Measurements from ENCODE around the gene LAMA4.

LAMA4 gene

DNA sequence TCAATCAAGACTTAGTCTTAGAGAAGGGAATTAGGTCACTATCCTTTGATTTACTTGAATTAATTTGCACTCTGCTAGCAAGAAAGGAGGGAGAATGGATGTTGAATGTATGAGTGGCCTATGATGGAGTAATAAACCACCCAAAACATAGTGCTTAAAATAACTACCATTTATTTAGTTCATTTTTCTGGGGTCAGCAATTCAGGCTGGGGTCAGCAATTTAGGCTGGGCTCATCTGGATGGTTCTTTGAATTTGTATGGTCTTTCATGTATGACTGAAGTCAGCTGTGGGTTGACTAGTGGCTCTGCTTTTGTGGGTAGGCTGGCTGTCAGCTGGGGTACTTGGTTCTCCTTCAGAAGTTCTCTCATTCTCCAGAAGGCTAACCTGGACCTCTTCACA lies 21.0 kb upstream of the LAMA4 start:
- no peak for DNase-seq

- DNase-seq: no peak
Measured at GRCh38 chr6:112274774-112275173, 20.4 kb upstream of the LAMA4 start.

DNA sequence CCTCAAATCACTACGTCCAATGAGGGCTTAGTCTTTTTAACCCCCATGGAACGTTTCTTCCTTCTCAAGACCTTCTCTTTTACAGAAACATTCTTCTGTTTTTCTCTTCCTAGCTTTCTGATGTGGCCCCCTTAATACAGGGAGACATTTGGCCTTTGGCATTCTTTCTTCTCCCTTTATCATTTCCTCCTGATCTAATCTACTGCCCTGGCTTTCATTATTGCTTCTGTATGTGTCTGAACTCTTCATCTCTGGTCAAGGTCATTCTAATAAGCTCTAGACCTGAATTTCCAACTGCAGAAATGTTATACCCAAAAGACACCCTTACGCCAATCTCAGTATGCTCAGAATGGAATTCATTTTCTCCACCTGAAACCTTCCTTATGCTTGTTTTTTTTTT lies 18.4 kb upstream of the LAMA4 start:
- no peak for DNase-seq

DNA sequence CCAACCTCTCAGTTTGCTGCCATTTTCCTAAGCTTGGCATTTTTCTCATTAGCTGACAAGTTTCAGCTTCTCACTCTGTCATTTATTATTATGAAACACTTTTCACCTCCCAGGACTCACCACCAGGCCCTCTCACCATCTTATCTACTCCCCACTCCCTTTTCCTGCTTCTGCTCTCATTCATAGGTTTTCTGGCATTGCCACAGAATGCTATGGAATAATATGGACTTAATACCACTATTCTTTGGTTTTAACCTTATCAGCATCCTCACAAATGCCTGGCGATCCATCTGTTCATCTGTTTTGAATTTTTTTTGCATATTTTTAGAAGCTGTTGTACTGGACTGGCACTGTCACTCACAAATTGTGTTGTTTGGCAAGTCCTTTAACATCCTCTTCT lies 16.4 kb upstream of the LAMA4 start:
- no peak for DNase-seq

DNA sequence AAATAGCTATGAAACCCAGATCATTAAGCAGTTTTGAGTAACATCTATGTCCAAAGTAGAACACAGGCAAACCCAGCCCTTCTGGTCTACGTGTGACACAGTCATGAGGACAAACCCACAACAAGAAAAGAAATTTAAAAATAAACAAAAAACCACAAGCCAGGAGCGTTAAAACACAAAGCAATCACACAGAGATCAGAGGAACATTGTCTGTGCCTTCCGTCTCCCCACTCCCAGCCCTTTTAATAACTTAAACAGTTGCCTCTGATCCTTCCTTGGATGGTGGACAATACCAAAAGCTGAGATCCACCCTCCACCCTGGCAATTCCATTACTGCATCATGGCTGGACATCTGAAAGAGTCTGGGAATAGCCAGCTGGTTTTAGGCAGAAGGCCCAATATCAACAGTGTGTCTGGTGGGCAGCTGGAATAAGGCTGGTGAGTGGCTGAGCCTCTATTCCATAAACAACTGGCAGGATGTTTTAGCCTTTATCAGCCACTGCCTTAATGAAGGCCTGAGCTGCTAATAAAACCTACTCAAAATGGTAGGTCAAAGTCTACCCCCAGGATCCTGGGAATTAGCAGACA lies 15.7 kb upstream of the LAMA4 start:
- DNase-seq: no peak

DNA sequence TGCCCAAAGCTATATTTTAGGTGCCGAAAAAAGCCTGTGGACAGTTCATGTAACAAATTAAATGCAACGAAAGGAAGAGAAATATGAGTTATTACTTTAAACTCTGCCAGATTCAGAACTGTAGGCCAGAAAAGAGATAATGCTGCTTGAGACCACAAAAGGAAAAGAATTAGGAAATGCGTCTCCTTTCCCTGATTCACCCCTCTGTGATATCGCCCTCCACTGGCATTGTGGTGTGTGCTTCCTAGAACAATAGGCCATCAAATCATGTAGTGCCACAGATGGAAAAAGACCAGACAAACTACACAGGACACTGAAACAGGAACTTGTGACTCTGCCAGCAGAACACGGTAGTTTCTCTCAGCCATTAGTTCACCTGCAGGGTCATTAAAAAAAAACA lies 14.7 kb upstream of the LAMA4 start:
- no peak for DNase-seq

DNA sequence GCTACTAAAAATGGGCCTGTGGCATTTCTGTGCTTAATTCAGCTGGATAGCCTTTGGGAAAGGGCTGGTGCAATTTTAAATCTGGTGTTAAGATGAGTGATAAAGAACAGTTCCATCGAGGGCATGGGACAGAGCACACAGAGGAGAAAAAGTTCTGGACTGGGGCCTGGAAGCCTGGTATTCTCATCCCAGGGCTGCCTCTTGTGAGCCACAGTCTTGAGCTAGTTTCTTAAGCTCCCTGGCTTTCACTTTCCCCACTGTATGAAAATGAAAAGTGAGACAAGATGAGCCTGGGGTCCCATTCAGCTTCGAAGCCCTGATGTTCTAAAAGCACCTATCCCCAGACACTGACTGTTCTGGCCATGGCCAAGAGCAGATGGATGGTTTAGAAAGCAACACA lies 14.3 kb upstream of the LAMA4 start:
- no peak for DNase-seq

DNA sequence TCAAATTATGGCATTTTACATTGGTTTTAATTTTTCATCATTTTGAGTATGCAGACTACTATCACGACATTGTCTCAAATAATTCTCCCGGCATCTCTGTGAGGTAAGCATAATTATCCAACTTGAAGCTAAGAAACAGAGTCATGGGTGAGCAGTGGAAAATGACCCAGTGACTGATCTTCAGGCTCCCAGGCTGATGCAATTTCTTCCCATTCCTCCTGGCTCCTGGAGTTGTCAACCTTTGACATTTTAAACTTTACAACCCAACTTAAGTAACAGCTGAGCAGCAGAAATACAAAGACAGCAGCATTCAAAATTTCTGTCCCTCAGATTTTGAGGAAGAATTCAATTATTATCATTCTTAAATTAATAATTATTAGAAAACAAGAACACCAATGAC lies 13.7 kb upstream of the LAMA4 start:
- DNase-seq: no peak

DNA sequence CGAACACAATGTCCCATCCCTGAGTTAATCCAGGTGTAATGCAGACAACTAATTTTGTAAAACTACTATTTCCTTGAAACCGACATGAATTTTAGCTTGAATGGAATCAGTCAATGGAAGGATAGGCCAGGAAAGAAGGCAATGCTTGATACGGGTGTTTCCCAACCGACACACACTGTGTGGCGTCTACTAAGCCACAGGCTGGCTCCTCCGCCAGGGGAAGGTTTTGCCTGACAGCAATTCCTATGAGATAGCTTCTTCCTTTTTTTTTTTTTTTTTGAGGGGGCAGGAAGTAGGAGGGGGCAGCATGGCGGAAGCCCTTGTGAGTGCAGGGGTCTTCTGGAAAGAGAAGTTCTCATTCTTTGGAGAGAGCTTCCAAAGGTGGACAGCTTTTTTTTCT lies 12.0 kb upstream of the LAMA4 start:
- peak; percentile 9 for DNase-seq

- DNase-seq: no peak
Measured at GRCh38 chr6:112259337-112259675, 4.9 kb upstream of the LAMA4 start.

DNA sequence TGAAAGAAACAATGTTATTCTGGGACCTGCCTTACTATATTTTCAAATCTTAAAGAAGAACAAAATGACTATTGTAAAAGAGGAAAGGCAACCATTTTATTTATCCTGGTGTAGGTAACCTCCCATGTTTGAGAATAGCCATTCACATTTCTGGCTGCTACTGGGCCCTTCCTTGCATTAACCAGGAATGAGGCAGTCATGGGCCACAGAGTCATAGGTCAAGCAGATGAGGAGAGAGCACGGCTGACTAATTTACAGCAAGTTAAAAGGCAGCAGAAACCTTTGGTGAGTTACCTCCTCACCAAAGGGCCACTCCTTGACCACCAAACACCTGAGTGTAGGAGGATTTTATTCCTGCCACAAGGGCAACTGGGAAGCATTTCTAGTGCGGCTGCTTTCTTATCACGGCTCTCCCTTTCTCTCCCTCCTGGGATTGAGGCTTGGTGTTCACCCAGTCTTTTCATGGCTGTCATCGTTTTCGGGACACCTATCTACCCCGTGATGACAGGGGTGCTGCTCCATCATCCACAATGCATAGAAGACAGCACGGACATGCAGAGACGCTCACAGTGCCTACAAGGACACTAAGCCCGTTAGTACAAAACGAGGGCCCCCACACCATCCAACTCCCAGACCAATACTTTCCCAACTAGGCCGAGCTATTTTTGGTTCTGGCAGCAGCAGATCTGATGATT lies 4.4 kb upstream of the LAMA4 start:
- no peak for DNase-seq

DNA sequence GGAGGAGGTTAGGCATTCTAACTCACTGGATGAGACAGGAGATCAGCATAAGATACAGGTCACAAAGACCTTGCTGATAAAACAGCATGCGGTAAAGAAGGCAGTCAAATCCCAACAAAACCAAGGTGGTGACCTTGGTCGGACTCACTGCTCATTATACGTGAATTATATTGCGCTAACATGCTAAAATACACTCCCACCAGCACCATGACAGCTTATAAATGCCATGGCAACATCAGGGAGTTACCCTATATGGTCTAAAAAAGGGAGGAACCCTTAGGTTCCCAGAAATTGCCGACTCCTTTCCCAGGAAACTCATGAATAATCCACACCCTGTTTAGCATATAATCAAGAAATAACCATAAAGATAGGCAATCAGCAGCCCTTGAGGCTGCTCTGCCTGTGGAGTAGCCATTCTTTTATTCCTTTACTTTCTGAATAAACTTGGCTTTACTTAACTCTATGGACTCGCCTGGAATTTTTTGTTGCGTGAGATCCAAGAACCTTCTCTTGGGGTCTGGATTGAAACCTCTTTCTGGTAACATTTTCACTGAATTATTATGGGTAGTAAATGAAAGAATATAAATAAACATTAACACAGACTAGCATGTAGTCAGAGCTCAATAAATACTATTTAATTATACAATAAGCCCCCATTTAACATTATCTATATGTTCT lies 3.0 kb upstream of the LAMA4 start:
- DNase-seq: no peak

DNA sequence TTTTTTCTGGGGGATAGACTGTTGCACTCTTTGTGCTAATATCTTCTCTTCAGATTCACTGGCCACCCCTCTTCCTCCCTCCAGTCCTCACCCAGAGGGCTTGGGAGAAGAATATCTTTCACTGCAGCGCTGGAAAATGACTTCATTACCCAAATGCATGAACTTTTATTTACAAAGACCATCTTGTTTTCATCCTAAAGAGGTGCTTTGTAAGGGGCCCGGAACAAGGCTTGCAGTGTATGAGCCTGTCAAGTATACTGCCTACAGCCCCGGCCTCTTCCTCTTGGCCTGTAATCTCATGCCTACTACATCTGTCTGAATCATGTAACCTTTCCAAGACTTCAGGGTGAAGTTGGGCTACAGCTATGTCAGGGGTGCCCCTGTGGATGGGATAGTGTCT lies 554 bp upstream of the LAMA4 start:
- DNase-seq: no peak

DNA sequence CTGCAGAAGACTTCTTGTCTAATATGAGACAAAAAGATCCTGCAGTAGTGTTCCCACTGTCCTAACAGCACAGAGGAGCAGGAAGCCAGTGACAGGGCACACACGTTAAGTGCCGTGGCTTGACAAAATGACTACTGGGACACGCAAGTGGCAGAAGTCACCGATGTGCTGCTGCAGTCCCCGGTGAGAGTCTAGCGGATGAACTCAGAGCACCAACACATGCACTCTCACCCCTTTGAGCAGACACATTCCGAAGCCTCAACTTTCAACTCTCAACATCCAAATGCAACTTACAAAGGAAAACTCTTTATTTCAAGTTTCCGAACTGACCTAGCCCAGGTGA lies 898 bp downstream of the LAMA4 start:
- DNase-seq: no peak

DNA sequence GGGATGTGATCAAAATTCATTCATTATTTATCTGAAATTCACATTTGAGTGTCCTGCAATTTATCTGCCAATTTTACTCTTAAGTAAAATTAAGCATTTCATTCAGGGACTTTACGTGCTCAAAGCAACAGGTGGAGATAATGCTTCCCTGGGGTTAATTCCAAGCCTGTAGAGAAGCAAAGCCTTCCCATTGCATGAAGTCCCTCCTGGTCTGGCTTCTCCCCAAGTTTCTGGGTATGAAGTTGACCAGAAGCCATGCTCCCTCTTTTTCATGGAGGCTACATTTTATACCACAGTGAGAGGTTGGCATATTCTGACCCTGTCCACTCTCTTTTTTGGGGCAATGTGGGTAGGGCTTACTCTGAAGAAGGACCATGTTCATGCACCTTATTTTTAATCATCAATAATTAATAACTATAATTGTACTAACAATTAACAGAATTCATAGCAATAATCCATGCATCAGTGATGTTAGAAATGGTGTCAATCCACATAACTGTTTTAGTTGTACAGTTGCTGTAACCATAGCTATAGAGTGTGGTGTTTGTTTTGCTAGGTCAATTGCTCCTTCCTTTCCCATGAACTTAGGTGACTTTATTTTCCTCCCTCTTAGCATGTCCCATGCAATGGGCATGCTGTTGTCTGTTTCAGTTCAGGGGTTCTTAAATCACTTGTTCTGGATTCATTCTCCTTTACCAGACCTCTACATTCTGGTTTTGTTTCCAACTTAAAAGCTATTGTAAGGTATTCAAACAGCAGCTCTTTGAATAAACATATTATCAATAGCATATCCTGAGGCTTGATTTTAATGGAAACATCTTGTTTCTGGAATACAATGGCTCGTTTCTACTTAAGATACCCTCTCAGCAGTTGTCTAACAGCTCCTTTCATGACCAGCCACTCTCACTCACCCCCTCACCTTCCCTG lies 1.5 kb downstream of the LAMA4 start:
- no peak for DNase-seq

DNA sequence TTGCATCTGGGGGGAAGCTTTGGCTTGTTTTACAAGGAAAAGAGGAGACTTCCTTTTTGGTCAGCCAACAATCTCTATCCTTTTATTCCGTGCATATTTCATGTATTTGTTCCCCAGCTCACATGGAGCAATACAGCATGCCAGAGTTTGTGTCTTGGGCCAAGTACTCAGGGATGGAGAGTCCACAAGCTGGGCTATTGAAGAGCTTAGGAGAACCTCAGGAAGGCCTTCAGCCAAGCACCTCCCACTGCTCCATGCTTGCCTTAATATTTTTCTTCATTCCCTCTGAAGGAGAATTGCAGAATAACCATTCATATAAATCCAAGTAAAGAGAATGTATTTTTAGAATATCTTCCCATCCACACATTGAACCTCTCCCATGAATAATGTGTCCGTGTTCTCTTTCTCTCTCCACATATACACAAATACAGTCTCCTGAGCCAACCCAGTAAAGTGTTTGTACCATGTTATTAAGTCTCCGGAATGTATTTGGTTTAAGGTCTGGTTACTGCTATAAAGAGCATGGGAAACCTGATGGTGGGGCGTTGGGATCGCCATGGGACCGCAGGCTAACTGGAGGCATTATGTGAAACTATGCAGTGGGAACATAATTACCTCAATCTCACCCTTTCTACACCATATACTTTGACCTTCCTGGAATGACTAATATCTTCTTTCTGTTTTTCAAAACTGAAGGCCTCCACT lies 3.0 kb downstream of the LAMA4 start:
- DNase-seq: no peak

GRCh38 chr6:112249489-112249888 lies 4.9 kb downstream of the LAMA4 start:
- no peak for DNase-seq

GRCh38 chr6:112247275-112247674 lies 7.1 kb downstream of the LAMA4 start:
- no peak for DNase-seq

DNA sequence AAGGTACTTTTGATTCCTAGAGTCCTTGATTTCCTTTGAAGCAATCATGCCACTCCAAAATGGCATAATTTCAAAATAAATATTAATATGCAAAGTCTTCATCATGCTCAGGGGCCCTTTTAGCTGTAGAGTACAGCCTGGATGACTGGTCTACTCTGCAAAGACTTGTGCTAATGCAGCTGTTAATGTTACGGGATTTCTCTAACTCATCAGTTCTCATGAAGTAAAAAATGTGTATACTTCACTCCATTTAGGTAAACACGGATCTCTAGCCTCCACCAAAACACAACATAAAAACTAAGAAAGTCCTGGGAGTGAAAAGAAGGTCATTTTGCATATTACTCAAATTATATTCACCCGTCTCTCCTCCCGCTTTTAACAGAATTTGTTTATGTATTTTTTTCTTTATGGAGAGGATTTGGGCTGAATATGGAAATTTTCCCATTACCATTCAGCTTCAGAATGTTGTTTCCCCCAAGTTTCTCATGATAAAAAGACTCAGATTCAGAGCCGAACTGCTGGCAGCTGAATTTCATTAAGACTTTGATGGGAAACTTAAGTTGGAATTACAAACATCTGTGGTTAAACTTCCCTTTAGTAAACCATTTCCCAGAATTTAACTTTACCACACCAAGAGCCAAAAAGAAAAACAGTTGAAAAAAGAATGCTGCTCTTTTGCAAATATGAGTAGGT lies 8.7 kb downstream of the LAMA4 start:
- no peak for DNase-seq

DNA sequence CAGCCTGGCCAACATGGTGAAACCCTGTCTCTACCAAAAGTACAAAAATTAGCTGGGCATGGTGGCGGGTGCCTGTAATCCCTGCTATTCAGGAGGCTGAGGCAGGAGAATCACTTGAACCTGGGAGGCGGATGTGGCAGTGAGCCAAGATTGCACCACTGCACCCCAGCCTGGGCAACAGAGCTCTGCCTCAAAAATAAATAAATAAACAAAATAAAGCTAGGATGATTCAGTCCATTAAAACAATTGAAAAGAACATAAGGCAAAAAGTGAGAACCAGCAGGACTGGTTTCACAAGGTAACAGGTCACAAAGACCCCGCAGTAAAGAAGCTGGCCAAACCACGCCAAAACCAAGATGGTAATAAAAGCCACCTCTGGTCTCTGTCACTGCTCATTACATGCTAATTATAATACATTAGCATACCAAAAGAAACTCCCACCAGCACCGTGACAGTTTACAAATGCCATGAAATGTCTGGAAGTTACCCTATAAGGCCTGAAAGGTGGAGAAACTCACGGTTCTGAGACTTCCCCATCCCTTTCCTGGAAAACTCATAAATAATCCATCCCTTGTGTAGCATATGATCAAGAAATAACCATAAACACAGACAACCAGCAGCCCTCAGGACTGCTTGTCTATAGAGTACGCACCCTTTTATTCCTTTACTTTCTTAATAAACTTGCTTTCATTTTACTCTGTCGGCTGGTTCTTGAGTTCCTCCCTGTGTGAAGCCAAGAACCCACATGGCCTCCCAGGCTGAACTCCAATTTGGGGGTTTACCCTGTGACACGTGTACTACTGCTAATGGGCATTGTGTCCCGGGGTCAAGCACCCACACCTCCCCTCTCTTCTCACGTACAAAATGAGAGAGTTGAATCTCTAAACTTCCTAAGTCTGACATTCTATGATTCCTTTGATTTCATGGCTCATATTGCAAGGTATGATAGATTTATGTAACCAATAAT lies 10.2 kb downstream of the LAMA4 start:
- no peak for DNase-seq

DNA sequence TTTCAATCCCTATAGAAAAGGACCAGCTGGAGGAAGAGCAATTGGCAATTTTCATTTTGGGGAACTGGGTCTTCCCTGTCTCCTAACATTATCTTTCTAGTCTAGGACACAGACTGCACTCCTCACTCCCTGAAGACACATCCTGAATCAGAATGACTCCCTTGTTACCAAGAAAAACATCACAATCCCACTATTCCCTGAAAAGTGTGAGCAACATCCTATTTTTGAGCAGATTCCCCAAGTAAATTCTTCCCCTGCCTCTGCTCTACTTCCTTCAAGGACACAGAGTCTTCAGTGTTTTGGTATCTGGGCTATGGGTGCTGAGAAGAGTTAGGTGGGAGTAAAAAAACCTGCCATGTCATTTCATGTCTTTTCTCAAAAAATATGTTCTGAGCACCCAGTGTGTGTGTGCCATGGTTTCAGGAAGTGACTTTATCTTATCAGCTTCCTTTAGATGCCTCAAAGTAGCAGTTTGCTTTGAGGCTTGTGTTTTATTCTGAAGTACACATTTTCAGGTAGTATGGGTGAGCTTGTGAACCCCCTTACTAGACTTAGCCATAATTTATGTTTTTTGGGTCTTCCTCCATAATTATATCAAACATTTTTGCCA lies 12.4 kb downstream of the LAMA4 start:
- no peak for DNase-seq
